HCT116 (cell line): ENCODE results near the gene CALML6. TPM values are rescaled to one million over a fixed set of nuclear protein-coding genes. Genes with fewer than 3 reads are reported as not detected.

ENCODE experiments used
- ATAC-seq: fragments of 200-7000 bp; cut with Tn5 transposase; 2 replicates; pipeline ENCODE4 v1.9.1; 2020; ENCODE audit warnings: mild to moderate bottlenecking, moderate library complexity
- BruUV-seq: library from RNA; stranded (reverse); fragments of 400-500 nt; replicated peaks from 2 replicates; lab custom pipeline; 2021; lab: Mats Ljungman, UMichigan
- CTCF ChIA-PET: fragments of 300-600 bp; sonication (Branson Sonifier 250); formaldehyde crosslinking; loops from one replicate; lab custom pipeline; 2021; ENCODE audit warnings: antibody characterized with exemption; lab: Charles Lee
- POLR2A ChIA-PET: fragments of 300-600, 350-600 bp; sonication (Branson Sonifier 250); formaldehyde crosslinking; loops from one replicate; lab custom pipeline; 2021; ENCODE audit warnings: antibody characterized with exemption; lab: Charles Lee
- RAD21 ChIA-PET, 2 experiments: fragments of 300-600 bp; sonication (Branson Sonifier 250); formaldehyde crosslinking; loops; one replicate each; lab custom pipeline; 2023; ENCODE audit warnings: low total read pairs in 2 of 2; ENCODE audit not compliant: uncharacterized antibody in 2 of 2, unreplicated experiment in 2 of 2, low non-redundant PET in 1 of 2; lab: Charles Lee
- DNase-seq: peaks from one replicate; pipeline ENCODE4 v3.0.0-alpha.2; 2010; ENCODE audit warnings: low read depth, low spot score
- H2AFZ ChIP-seq: fragments of 200-600 bp; shearing (Covaris generic), sonication (generic); 2 replicates; pipeline ENCODE4 v1.6.1; 2017; ENCODE audit warnings: low read depth, mixed run types, mixed read lengths, antibody characterized with exemption, low read length; ENCODE audit not compliant: poor library complexity, severe bottlenecking
- H3K27ac ChIP-seq: 2 replicates; pipeline ENCODE4 v1.5.1; 2012; ENCODE audit warnings: low read depth, low read length
- H3K27me3 ChIP-seq: fragments of 200-600 bp; sonication (generic); 2 replicates; pipeline ENCODE4 v1.6.1; 2016; ENCODE audit warnings: mixed run types, low read length, mixed read lengths; ENCODE audit not compliant: insufficient read depth
- H3K36me3 ChIP-seq, 2 experiments: fragments of 200-500 bp in 1 of 2; fragments of 200-600 bp in 1 of 2; sonication (Bioruptor generic) in 1 of 2; sonication (generic) in 1 of 2; 2 replicates each; pipeline versions ENCODE4 v1.5.1 to v1.6.1; 2014 to 2016; ENCODE audit warnings: low read length in 2 of 2, inconsistent platforms in 1 of 2, mixed read lengths in 1 of 2, mixed run types in 1 of 2; ENCODE audit not compliant: insufficient read depth in 2 of 2, control insufficient read depth in 1 of 2
- H3K4me1 ChIP-seq, 2 experiments: fragments of 200-600 bp in 1 of 2; sonication (generic) in 1 of 2; 2 replicates each; pipeline versions ENCODE4 v1.5.1 to v1.6.1; 2012 to 2017; ENCODE audit warnings: low read length in 2 of 2, inconsistent platforms in 1 of 2, mild to moderate bottlenecking in 1 of 2, mixed read lengths in 1 of 2, mixed run types in 1 of 2, moderate library complexity in 1 of 2; ENCODE audit not compliant: insufficient read depth in 2 of 2, control insufficient read depth in 1 of 2
- H3K4me2 ChIP-seq: fragments of 200-600 bp; sonication (generic); 2 replicates; pipeline ENCODE4 v1.6.1; 2017; ENCODE audit warnings: mixed run types, low read length, mixed read lengths
- H3K4me3 ChIP-seq, 2 experiments: fragments of 200-600 bp in 1 of 2; sonication (generic) in 1 of 2; replicated peaks in 1 of 2; 2 replicates each; pipeline ENCODE4 v1.5.1; 2011 to 2016; ENCODE audit warnings: low read length in 2 of 2, control low read depth in 1 of 2, low read depth in 1 of 2, mild to moderate bottlenecking in 1 of 2, mixed read lengths in 1 of 2, mixed run types in 1 of 2
- H3K79me2 ChIP-seq: fragments of 200-600 bp; sonication (generic); 2 replicates; pipeline ENCODE4 v1.6.1; 2017; ENCODE audit warnings: mild to moderate bottlenecking, mixed run types, low read length, moderate library complexity, mixed read lengths; ENCODE audit not compliant: insufficient read depth
- H3K9ac ChIP-seq: fragments of 200-600 bp; sonication (generic); 2 replicates; pipeline ENCODE4 v1.6.1; 2016; ENCODE audit warnings: low read length, mixed read lengths
- H3K9me2 ChIP-seq: fragments of 200-600 bp; sonication (generic), shearing (Covaris generic); 2 replicates; pipeline ENCODE4 v1.6.1; 2017; ENCODE audit warnings: mixed run types, mild to moderate bottlenecking, moderate library complexity; ENCODE audit not compliant: insufficient read depth
- H3K9me3 ChIP-seq, 2 experiments: fragments of 200-500 bp in 1 of 2; fragments of 200-600 bp in 1 of 2; sonication (Bioruptor generic) in 1 of 2; sonication (generic) in 1 of 2; 2 replicates each; pipeline ENCODE4 v1.6.1; 2014 to 2017; ENCODE audit warnings: low read length in 2 of 2, mixed read lengths in 2 of 2, inconsistent platforms in 1 of 2, low read depth in 1 of 2, mild to moderate bottlenecking in 1 of 2, mixed run types in 1 of 2, moderate library complexity in 1 of 2; ENCODE audit not compliant: control insufficient read depth in 1 of 2, insufficient read depth in 1 of 2
- H4K20me1 ChIP-seq: fragments of 200-600 bp; sonication (generic), shearing (Covaris generic); 2 replicates; pipeline ENCODE4 v1.6.1; 2017; ENCODE audit warnings: mixed run types, mild to moderate bottlenecking, moderate library complexity; ENCODE audit not compliant: insufficient read depth
- ATF3 ChIP-seq: IDR thresholded peaks from 2 replicates; pipeline ENCODE4 v1.6.1; 2012
- CBX3 ChIP-seq: IDR thresholded peaks from 2 replicates; pipeline ENCODE4 v1.6.1; 2012; ENCODE audit warnings: low read depth
- CEBPB ChIP-seq: IDR thresholded peaks from 2 replicates; pipeline ENCODE4 v1.6.1; 2012; ENCODE audit warnings: low read depth
- EGR1 ChIP-seq: IDR thresholded peaks from 2 replicates; pipeline ENCODE4 v1.6.1; 2012; ENCODE audit warnings: low read depth
- ELF1 ChIP-seq: IDR thresholded peaks from 2 replicates; pipeline ENCODE4 v1.6.1; 2012; ENCODE audit warnings: low read depth, borderline replicate concordance
- EZH2phosphoT487 ChIP-seq: fragments of 200-600 bp; IDR thresholded peaks from 2 replicates; pipeline ENCODE4 v1.6.1; 2018; ENCODE audit warnings: antibody characterized with exemption, borderline replicate concordance
- JUND ChIP-seq: IDR thresholded peaks from 2 replicates; pipeline ENCODE4 v1.6.1; 2012
- MAX ChIP-seq: IDR thresholded peaks from 2 replicates; pipeline ENCODE4 v1.6.1; 2012
- POLR2A ChIP-seq: IDR thresholded peaks from 2 replicates; pipeline ENCODE4 v1.7.0; 2011; ENCODE audit warnings: borderline replicate concordance; ENCODE audit not compliant: insufficient read depth, insufficient read length; ENCODE audit errors: extremely low read depth
- RAD21 ChIP-seq: IDR thresholded peaks from 2 replicates; pipeline ENCODE4 v1.6.1; 2012; ENCODE audit warnings: low read depth, mild to moderate bottlenecking
- SIN3A ChIP-seq: IDR thresholded peaks from 2 replicates; pipeline ENCODE4 v1.6.1; 2012; ENCODE audit warnings: low read depth
- SP1 ChIP-seq: IDR thresholded peaks from 2 replicates; pipeline ENCODE4 v1.6.1; 2012; ENCODE audit warnings: low read depth
- TCF7L2 ChIP-seq: IDR thresholded peaks from 2 replicates; pipeline ENCODE4 v1.7.0; 2011; ENCODE audit warnings: borderline replicate concordance, inconsistent platforms; ENCODE audit not compliant: insufficient read depth, insufficient read length; ENCODE audit errors: extremely low read depth
- YY1 ChIP-seq: IDR thresholded peaks from 2 replicates; pipeline ENCODE4 v1.6.1; 2011; ENCODE audit warnings: low read length, low read depth, moderate library complexity, mild to moderate bottlenecking; ENCODE audit not compliant: insufficient replicate concordance; ENCODE audit errors: extremely low read depth
- intact Hi-C: fragments of 100-400 bp; cut with micrococcal nuclease; formaldehyde crosslinking; loops from 2 replicates; pipeline ENCODE4 v1.10.0; 2022
- total RNA-seq: library from RNA; stranded (reverse); gene quantifications from one replicate; pipeline ENCODE4 v1.2.1, GENCODE V29; 2021; ENCODE audit not compliant: unreplicated experiment
- TF ChIP-seq, protein P1 (sequence below), 3 experiments: fragments of 200-600 bp in 1 of 3; sonication (generic) in 1 of 3; IDR thresholded peaks in 2 of 3; conservative IDR thresholded peaks in 1 of 3; 2 replicates each; pipeline ENCODE4 v1.5.1; 2012 to 2017; ENCODE audit warnings: low read depth in 2 of 3, low read length in 2 of 3, antibody characterized with exemption in 1 of 3, borderline replicate concordance in 1 of 3, control low read depth in 1 of 3, mild to moderate bottlenecking in 1 of 3, mixed read lengths in 1 of 3, mixed run types in 1 of 3, moderate library complexity in 1 of 3; ENCODE audit not compliant: insufficient read depth in 1 of 3
- TF ChIP-seq, protein P2 (sequence below): IDR thresholded peaks from 2 replicates; pipeline ENCODE4 v1.6.1; 2012; ENCODE audit warnings: low read depth

Gene CALML6
- total RNA-seq, 1 experiment from 2014 or later: 2.3 TPM

- Histone ChIP-seq H3K27ac (no peak overlapping the region), H3K9ac (no peak overlapping the region), H2AFZ (no peak overlapping the region), H3K27me3 (no peaks in the 10 kb centered on the region), H3K4me3 (no peak overlapping the region), H3K36me3 (no peaks in the 10 kb centered on the region), H3K9me3 (no peaks in the 10 kb centered on the region), H3K4me1 (peaks cover 11 to 29% of the 10 kb centered on the region in 2 experiments), H3K9me2 (no peaks in the 10 kb centered on the region)
- ChIA-PET POLR2A (no interaction called here), CTCF (no interaction called here), RAD21 (no interaction called here)
- no peak for ATAC-seq
- DNase-seq: no peak
- intact Hi-C loops: no loop called here
- TF ChIP-seq YY1: no peak
- no peak for TF ChIP-seq POLR2A
- TF ChIP-seq, protein P1, sequence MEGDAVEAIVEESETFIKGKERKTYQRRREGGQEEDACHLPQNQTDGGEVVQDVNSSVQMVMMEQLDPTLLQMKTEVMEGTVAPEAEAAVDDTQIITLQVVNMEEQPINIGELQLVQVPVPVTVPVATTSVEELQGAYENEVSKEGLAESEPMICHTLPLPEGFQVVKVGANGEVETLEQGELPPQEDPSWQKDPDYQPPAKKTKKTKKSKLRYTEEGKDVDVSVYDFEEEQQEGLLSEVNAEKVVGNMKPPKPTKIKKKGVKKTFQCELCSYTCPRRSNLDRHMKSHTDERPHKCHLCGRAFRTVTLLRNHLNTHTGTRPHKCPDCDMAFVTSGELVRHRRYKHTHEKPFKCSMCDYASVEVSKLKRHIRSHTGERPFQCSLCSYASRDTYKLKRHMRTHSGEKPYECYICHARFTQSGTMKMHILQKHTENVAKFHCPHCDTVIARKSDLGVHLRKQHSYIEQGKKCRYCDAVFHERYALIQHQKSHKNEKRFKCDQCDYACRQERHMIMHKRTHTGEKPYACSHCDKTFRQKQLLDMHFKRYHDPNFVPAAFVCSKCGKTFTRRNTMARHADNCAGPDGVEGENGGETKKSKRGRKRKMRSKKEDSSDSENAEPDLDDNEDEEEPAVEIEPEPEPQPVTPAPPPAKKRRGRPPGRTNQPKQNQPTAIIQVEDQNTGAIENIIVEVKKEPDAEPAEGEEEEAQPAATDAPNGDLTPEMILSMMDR (IDR thresholded peaks at IDR 0.05 in 2 of 3, conservative IDR thresholded peaks at IDR 0.05 in 1 of 3; ENCODE audit: borderline replicate concordance in 1 of 3, insufficient read depth in 1 of 3, low read depth in 2 of 3, low read length in 2 of 3): no peak
- TF ChIP-seq EGR1: no peak
- TF ChIP-seq SP1: no peak
- no peak for TF ChIP-seq TCF7L2
- TF ChIP-seq RAD21: no peak
- TF ChIP-seq ELF1: no peak
- no peak for TF ChIP-seq ATF3
- no peak for TF ChIP-seq MAX
- TF ChIP-seq CBX3: no peak
- no peak for TF ChIP-seq SIN3A
- TF ChIP-seq JUND: no peak
- TF ChIP-seq, protein P2, sequence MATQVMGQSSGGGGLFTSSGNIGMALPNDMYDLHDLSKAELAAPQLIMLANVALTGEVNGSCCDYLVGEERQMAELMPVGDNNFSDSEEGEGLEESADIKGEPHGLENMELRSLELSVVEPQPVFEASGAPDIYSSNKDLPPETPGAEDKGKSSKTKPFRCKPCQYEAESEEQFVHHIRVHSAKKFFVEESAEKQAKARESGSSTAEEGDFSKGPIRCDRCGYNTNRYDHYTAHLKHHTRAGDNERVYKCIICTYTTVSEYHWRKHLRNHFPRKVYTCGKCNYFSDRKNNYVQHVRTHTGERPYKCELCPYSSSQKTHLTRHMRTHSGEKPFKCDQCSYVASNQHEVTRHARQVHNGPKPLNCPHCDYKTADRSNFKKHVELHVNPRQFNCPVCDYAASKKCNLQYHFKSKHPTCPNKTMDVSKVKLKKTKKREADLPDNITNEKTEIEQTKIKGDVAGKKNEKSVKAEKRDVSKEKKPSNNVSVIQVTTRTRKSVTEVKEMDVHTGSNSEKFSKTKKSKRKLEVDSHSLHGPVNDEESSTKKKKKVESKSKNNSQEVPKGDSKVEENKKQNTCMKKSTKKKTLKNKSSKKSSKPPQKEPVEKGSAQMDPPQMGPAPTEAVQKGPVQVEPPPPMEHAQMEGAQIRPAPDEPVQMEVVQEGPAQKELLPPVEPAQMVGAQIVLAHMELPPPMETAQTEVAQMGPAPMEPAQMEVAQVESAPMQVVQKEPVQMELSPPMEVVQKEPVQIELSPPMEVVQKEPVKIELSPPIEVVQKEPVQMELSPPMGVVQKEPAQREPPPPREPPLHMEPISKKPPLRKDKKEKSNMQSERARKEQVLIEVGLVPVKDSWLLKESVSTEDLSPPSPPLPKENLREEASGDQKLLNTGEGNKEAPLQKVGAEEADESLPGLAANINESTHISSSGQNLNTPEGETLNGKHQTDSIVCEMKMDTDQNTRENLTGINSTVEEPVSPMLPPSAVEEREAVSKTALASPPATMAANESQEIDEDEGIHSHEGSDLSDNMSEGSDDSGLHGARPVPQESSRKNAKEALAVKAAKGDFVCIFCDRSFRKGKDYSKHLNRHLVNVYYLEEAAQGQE: no peak
- TF ChIP-seq EZH2phosphoT487: no peak
- TF ChIP-seq CEBPB: no peak
- TF ChIP-seq, all 23 proteins: peak for 0
- no peaks in the 10 kb centered on the region for H4K20me1 ChIP-seq
- no peak overlapping the region for H3K4me2 ChIP-seq
- H3K79me2 ChIP-seq: 0 out of 2 replicates have a peak, but pooled peaks cover 8% of the 10 kb centered on the region
- no TSS peak for BruUV-seq
Observed at GRCh38 chr1:1916851-1917251, 1.8 kb downstream of the CALML6 start.
